ENCODE results near the gene OR5H6. TPM values are rescaled to one million over a fixed set of nuclear protein-coding genes. Genes with fewer than 3 reads are reported as not detected.

Gene OR5H6
- total RNA-seq, 8 experiments from 2014 or later = 0.52 TPM; not detected in 7

DNA sequence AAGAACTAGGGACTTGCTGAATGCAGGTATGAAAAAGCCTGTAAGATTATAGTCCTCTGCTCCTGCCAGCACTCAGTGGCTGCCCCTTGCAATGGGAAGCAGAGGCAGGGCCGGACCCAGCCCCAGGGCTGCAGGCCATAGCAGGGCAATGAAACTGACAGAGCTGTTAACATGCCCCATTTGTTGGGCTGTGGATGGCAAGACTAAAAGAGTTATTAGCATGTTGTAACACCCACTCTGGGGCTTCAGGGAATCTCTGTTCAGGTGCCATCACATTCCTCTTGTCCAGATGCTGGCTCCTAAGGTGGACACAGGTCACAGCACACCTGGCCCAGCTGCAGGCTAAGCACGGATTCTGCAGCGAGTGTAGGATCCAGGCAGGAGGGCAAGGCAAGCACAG, 10.9 kb downstream of the OR5H6 start:
- 100% methylated on average over 1 to 2 of the region's 3 CpGs; no CpG with 5 or more reads in 7 of the 10 experiments for WGBS, 10 experiments
- H3K27ac ChIP-seq = no peak overlapping the region
- no peak overlapping the region for H3K4me3 ChIP-seq
- H3K4me1 ChIP-seq (replicated peaks in 1 of 2) = no peaks in the 10 kb centered on the region
- in situ Hi-C loops (cut with MboI; ENCODE audit: low pct_unique_long_range_greater_than_20kb in 2 of 9, low sequenced_read_pairs in 9 of 9, unreplicated experiment in 9 of 9) = no loop called here
- no peak for ATAC-seq (replicated peaks in 6 of 8)

DNA sequence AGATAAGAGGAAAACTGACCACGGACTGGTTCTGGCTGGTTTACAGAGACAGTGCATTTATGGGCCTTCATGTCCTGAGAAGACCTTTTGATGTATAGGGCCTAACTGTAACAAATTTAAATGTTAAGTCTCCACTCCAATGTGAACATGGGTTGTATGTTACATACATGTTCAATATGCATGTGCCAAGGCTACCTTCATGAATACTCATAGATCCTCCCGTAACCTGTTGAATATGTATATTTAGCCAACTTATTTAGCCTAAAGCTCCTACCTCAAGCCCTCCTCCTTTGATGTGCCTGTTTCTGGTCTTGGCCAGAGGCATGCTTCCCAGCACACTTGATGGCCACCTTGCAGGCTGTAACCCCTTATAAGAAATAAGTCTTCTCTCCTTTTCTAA, 18.2 kb downstream of the OR5H6 start, which contains the start of gene OR5H2:
TSS of gene OR5H2 (plus strand) at position 301 of the 400 bp plus-strand sequence. CDS start 398 bp downstream, outside the sequence.
- in situ Hi-C loops (cut with MboI; ENCODE audit: low pct_unique_long_range_greater_than_20kb in 2 of 9, low sequenced_read_pairs in 9 of 9, unreplicated experiment in 9 of 9) = no loop called here
- no peaks in the 10 kb centered on the region for H3K4me1 ChIP-seq (replicated peaks in 1 of 2)
- ATAC-seq (replicated peaks in 6 of 8) = no peak
- H3K27ac ChIP-seq = no peak within 1 kb of the TSS
- H3K4me3 ChIP-seq = no peak within 1 kb of the TSS
- 0 to 100% (median 40%) methylated on average over 1 to 2 of the region's 2 CpGs; no CpG with 5 or more reads in 1 of the 10 experiments for WGBS, 10 experiments

DNA sequence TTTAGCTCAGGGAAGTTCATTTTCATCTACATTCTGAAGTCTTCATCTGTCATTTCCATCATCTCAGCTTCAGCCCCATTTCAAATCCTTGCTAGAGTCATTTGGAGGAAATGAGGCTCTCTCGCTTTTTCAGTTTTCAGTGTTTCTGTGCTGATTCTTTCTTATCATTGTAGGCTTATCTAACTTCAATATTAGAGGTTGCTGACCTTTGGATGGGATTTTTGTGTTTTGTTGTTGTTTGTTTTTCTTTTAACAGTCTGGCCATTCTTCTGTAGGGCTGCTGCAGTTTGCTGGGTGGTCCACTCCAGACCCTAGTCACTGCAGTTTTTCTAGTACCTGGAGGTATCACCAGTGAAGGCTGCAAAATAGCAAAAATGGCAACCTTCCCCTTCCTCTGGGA, 26.9 kb downstream of the OR5H6 start:
- H3K27ac ChIP-seq = no peak overlapping the region
- H3K4me1 ChIP-seq (replicated peaks in 1 of 2) = no peaks in the 10 kb centered on the region
- 0 to 100% (median 80%) methylated on average over 1 of the region's 1 CpG; no CpG with 5 or more reads in 5 of the 10 experiments for WGBS, 10 experiments
- in situ Hi-C loops (cut with MboI; ENCODE audit: low pct_unique_long_range_greater_than_20kb in 2 of 9, low sequenced_read_pairs in 9 of 9, unreplicated experiment in 9 of 9) = no loop called here
- no peak overlapping the region for H3K4me3 ChIP-seq
- ATAC-seq (replicated peaks in 6 of 8) = no peak

DNA sequence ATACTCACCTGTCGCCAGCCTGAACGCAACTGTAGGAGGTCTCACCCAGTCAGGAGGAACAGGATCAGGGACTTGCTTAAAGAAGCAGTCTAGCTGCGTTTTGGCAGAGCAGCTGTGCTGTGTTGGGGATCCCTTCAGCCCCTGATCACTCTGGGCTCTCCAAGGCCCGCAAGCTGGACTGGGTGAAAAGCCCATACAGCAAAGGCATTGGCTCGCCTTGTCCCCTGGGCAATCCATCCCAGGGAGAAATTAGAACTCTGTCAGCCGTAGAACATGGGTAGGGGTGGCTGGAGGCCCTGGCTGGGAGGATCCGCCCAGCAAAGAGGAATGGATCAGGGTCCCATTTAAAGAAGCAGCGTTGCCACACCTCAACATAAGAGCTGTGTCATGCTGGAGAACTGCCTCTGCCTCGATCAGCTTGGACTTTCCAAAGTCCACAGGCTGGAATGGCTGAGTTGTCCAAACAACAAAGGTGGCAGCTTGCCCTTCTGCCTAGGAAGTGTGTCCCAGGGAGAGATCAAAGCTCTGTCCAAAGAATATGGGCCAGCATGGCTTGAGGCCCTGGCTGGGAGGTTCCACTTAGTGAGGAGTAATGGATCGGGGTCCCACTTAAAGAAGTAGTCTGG, 27.4 kb downstream of the OR5H6 start:
- no peaks in the 10 kb centered on the region for H3K4me1 ChIP-seq (replicated peaks in 1 of 2)

More for the DNA sequence above, 27.4 kb downstream of the OR5H6 start:
- Histone ChIP-seq H3K4me3 (no peak overlapping the region), H3K27ac (no peak overlapping the region)
- 0 to 100% (median 47%) methylated on average over 1 to 9 of the region's 10 CpGs; no CpG with 5 or more reads in 2 of the 10 experiments for WGBS, 10 experiments
- no peak for ATAC-seq (replicated peaks in 6 of 8)
- in situ Hi-C loops (cut with MboI; ENCODE audit: low pct_unique_long_range_greater_than_20kb in 2 of 9, low sequenced_read_pairs in 9 of 9, unreplicated experiment in 9 of 9) = no loop called here

Other genes with a start within 250 kb of the OR5H6 start
- 1 to 10 TPM in 1 of 8 experiments, under 1 TPM in 5, not detected in 2; 0.09 to 1.1 (median 0.31) TPM for gene GABRR3, start 228.9 kb upstream of the OR5H6 start, total RNA-seq
- not detected for gene OR5AC2, start 177.1 kb upstream of the OR5H6 start, total RNA-seq
- under 1 TPM in 2 of 8 experiments, not detected in 6; 0.09 to 0.28 TPM for gene OR5H1, start 133.5 kb upstream of the OR5H6 start, total RNA-seq
- under 1 TPM in 5 of 8 experiments, not detected in 3; 0.05 to 0.33 (median 0.09) TPM for gene OR5H14, start 116.8 kb upstream of the OR5H6 start, total RNA-seq
- under 1 TPM in 1 of 8 experiments, not detected in 7; 0.33 TPM for gene OR5H15, start 97.5 kb upstream of the OR5H6 start, total RNA-seq
- gene OR5H2, start 18.3 kb downstream of the OR5H6 start, total RNA-seq = under 1 TPM in 1 of 8 experiments, not detected in 7; 0.52 TPM
- not detected for gene OR5K4, start 89.6 kb downstream of the OR5H6 start, total RNA-seq
- gene OR5K3, start 126.4 kb downstream of the OR5H6 start, total RNA-seq = not detected
- under 1 TPM in 2 of 8 experiments, not detected in 6; 0.10 to 0.28 TPM for gene OR5K1, start 199.0 kb downstream of the OR5H6 start, total RNA-seq
- gene OR5K2, start 233.4 kb downstream of the OR5H6 start, total RNA-seq = under 1 TPM in 2 of 8 experiments, not detected in 6; 0.28 to 0.43 TPM